OCI-LY3 (cell line): ENCODE results near the gene ADIPOR2.

Experiments
- H2AFZ ChIP-seq: fragments of 200-600, 300-600 bp; shearing (Covaris generic); 2 replicates; pipeline ENCODE4 v1.6.0; 2014; ENCODE audit warnings: antibody characterized with exemption, low read depth, low read length
- H3K27ac ChIP-seq: fragments of 200-600, 300-600 bp; sonication (generic); 2 replicates; pipeline ENCODE4 v1.5.1; 2014; ENCODE audit warnings: mild to moderate bottlenecking, low read length, moderate library complexity, mixed read lengths
- H3K27me3 ChIP-seq: fragments of 200-600, 300-600 bp; sonication (generic); 2 replicates; pipeline ENCODE4 v1.6.1; 2014; ENCODE audit warnings: low read depth, low read length, mixed read lengths
- H3K36me3 ChIP-seq: fragments of 200-600, 300-600 bp; sonication (generic); replicated peaks from 2 replicates; pipeline ENCODE3; 2014; ENCODE audit warnings: low read depth, low read length, mixed read lengths
- H3K4me1 ChIP-seq: fragments of 300-600, 200-600 bp; sonication (generic); 2 replicates; pipeline ENCODE4 v1.6.1; 2014; ENCODE audit warnings: low read length, mixed read lengths
- H3K4me2 ChIP-seq: fragments of 200-600, 300-600 bp; sonication (generic); 2 replicates; pipeline ENCODE4 v1.6.1; 2014; ENCODE audit warnings: low read length, mixed read lengths
- H3K4me3 ChIP-seq: fragments of 300-600, 200-600 bp; sonication (generic); 2 replicates; pipeline ENCODE4 v1.5.1; 2014; ENCODE audit warnings: antibody characterized with exemption, mild to moderate bottlenecking, low read length, moderate library complexity
- H3K79me2 ChIP-seq: fragments of 300-600, 200-600 bp; shearing (Covaris generic); 2 replicates; pipeline ENCODE4 v1.6.1; 2014; ENCODE audit warnings: mild to moderate bottlenecking, low read length, mixed read lengths
- H3K9ac ChIP-seq: fragments of 300-600, 200-600 bp; shearing (Covaris generic); 2 replicates; pipeline ENCODE4 v1.6.0; 2014; ENCODE audit warnings: mild to moderate bottlenecking, low read length, moderate library complexity
- H3K9me3 ChIP-seq: fragments of 200-600, 300-600 bp; shearing (Covaris generic); 2 replicates; pipeline ENCODE4 v1.6.1; 2014; ENCODE audit warnings: low read length, mixed read lengths; ENCODE audit not compliant: insufficient read depth
- H4K20me1 ChIP-seq: fragments of 200-600, 300-600 bp; sonication (generic); 2 replicates; pipeline ENCODE4 v1.6.1; 2016; ENCODE audit warnings: low read length, mixed read lengths; ENCODE audit not compliant: insufficient read depth
- CTCF ChIP-seq: fragments of 200-600, 300-600 bp; sonication (generic); IDR thresholded peaks from 2 replicates; pipeline ENCODE4 v1.5.1; 2014; ENCODE audit warnings: antibody characterized with exemption, low read length, low read depth
- EZH2phosphoT487 ChIP-seq: fragments of 200-600 bp; shearing (Covaris generic); IDR thresholded peaks from 2 replicates; pipeline ENCODE4 v1.6.1; 2018; ENCODE audit warnings: antibody characterized with exemption, mixed run types, low read depth

The ADIPOR2 gene

GRCh38 chr12:1811948-1812291 lies 121.0 kb downstream of the ADIPOR2 start:
- Histone ChIP-seq H3K4me2 (no peak overlapping the region), H3K4me3 (no peak overlapping the region), H3K79me2 (no peaks in the 10 kb centered on the region), H3K27ac (no peak overlapping the region), H3K36me3 (no peaks in the 10 kb centered on the region), H3K9me3 (no peaks in the 10 kb centered on the region), H2AFZ (no peak overlapping the region), H3K9ac (no peak overlapping the region), H3K4me1 (peaks cover 20% of the 10 kb centered on the region), H4K20me1 (no peaks in the 10 kb centered on the region), H3K27me3 (peaks cover 22% of the 10 kb centered on the region; the same call in 1 of the 2 replicates)
- TF ChIP-seq EZH2phosphoT487 (no peak), CTCF (no peak)

- no peaks in the 10 kb centered on the region for H4K20me1 ChIP-seq
- peak overlapping the region; percentile 10 for H3K27ac ChIP-seq
- peak overlapping the region; percentile 50 for H3K4me3 ChIP-seq
- no peaks in the 10 kb centered on the region for H3K36me3 ChIP-seq
- TF ChIP-seq CTCF = no peak
- TF ChIP-seq EZH2phosphoT487 = no peak
- H3K9me3 ChIP-seq = no peaks in the 10 kb centered on the region
- no peaks in the 10 kb centered on the region for H3K79me2 ChIP-seq
- peaks cover 22% of the 10 kb centered on the region; the same call in 1 of the 2 replicates for H3K27me3 ChIP-seq
- H3K4me1 ChIP-seq = peaks cover 20% of the 10 kb centered on the region
- peak overlapping the region; percentile 70 for H3K4me2 ChIP-seq
- peak overlapping the region; percentile 39 for H2AFZ ChIP-seq
- peak overlapping the region; percentile 41; the same call in 1 of the 2 replicates for H3K9ac ChIP-seq
These were observed 121.9 kb downstream of the ADIPOR2 start for GRCh38 chr12:1812650-1813302.

- no peaks in the 10 kb centered on the region for H3K36me3 ChIP-seq
- H3K9ac ChIP-seq = no peak overlapping the region
- no peak overlapping the region for H2AFZ ChIP-seq
- H3K79me2 ChIP-seq = no peaks in the 10 kb centered on the region
- H3K27ac ChIP-seq = no peak overlapping the region
- peaks cover 20% of the 10 kb centered on the region for H3K4me1 ChIP-seq
- no peaks in the 10 kb centered on the region for H4K20me1 ChIP-seq
- peaks cover 22% of the 10 kb centered on the region; the same call in 1 of the 2 replicates for H3K27me3 ChIP-seq
- H3K4me2 ChIP-seq = no peak overlapping the region
- TF ChIP-seq EZH2phosphoT487 = no peak
- no peak for TF ChIP-seq CTCF
- no peak overlapping the region for H3K4me3 ChIP-seq
- H3K9me3 ChIP-seq = no peaks in the 10 kb centered on the region
These were observed 123.4 kb downstream of the ADIPOR2 start for GRCh38 chr12:1814266-1814665.

- Histone ChIP-seq H3K4me3 (no peak overlapping the region), H3K4me2 (no peak overlapping the region)
These were observed 124.2 kb downstream of the ADIPOR2 start for GRCh38 chr12:1815108-1815507.

More at GRCh38 chr12:1815108-1815507, 124.2 kb downstream of the ADIPOR2 start:
- Histone ChIP-seq H3K27ac (no peak overlapping the region), H3K9me3 (no peaks in the 10 kb centered on the region), H3K36me3 (no peaks in the 10 kb centered on the region), H2AFZ (no peak overlapping the region), H4K20me1 (no peaks in the 10 kb centered on the region), H3K4me1 (peaks cover 20% of the 10 kb centered on the region), H3K79me2 (no peaks in the 10 kb centered on the region), H3K27me3 (peaks cover 22% of the 10 kb centered on the region; the same call in 1 of the 2 replicates), H3K9ac (no peak overlapping the region)
- TF ChIP-seq CTCF (no peak), EZH2phosphoT487 (no peak)
